NCI-H128 (cell line): ENCODE results near the gene PUM2.
"Not testable (repeated sequence)": the region's sequence is repeated elsewhere in the genome, so short reads cannot be mapped to it uniquely, and the experiment has no call there.

Experiments
- DNase-seq: peaks from one replicate; lab custom pipeline; 2025; ENCODE audit not compliant: unreplicated experiment; lab: John Stamatoyannopoulos, UW

The PUM2 gene

DNA sequence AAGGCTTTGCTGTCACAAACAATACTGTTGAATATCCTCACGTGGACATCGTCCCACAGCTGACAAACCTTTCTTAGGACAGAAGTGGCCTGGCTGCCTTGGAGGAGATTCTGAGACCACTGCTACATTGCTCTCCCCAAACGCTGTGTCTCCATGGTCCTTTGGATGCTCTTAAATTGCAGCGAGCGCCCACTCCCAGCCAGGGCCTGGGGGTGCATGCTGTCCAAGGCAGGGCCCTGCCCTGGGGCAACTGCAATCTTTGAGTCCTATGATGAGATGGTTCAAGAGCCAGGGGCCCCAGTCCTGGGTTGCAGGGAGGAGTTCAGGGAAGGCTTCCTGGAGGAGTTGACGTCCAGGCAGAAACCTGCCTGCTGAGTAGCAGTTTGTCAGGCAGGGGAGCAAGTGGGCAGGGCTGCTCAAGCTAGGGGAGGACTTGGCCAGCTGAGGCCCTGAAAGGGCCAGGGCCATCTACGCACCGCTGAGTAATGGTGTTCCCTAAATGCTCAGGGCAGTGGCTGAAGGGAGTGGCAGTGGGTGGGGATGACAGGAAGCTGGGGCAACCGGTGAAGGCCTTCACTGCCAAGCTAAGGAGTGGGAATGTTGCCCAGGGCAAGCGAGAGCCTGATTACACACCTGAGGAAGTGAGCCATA is 114.9 kb downstream of the PUM2 start:
- no peak for DNase-seq

DNA sequence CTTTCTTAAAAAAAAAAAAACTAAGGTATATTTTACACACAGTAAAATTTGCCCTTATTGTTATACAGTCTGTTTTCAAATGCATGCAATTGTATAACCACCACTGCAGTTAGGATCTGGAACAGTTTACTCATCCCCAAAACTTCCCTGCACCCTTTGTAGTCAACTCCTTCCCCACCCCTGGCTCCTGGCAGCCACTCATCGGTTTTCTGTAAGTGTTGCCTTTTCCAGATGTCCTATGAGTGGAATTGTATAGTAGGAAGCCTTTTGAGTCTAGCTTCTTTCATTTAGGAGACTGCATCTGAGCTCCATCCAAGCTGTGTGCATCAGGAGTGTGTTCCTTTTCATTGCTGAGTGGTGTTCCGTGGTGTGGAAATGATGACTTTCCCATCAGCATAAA is 116.0 kb downstream of the PUM2 start:
- not testable (repeated sequence) for DNase-seq

DNA sequence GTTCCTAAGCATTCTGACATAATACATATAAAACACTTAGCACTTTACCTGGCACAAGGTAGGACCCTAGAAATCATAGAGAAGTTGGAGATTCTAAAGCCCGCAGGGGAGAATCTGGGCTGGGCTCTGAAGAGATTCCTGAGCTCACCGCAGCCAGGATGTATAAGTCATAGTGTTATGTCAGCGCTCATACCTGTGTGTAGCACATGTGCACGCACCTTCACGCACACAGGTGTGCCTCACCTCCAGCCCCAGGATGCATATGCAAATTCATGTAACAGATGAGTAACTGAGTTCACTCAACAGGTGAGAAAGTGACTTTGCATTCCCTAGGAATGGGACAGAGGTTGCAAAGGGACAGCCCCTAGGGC is 117.8 kb downstream of the PUM2 start:
- no peak for DNase-seq

DNA sequence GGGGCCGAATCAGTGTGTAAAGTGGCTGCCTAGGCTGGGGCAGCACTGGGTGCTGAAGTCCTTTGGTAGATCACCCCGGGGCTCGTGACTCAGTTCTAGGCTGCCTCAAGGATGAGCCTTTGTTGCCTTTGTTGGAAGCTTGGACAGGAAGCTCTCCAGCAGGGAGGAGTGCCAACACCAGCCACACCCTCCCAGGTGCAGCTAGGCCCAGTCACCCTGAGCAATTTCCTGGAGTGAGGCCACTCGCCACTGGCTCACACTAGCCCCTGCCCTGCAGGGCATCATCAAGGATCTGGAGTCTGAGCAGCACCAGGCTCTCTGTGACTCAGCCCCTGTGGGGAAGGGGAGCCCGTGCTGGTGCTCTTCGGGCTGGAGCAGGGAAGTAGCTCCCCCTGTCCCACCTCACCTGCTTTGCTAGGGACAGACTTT is 119.0 kb downstream of the PUM2 start:
- DNase-seq: no peak

DNA sequence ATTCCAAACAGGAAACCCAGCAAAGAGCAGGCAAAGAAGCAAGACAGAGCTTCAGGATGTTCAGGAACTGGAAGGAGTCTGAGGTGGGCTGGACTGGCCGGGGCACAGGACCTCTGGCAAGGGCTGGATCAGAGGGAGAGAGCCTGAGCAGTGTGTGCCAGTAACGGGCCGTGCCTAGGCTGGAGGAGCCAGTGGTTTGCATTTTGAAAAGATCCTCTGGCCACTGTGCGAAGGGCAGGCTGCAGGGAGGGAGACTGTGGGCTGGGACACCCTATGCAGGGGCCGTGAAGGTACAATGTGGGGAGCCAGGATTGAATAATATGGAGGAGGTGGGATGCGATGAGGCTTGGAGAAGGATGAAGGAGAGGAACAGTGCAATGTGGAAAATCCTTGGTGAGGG is 119.5 kb downstream of the PUM2 start:
- DNase-seq: no peak

DNA sequence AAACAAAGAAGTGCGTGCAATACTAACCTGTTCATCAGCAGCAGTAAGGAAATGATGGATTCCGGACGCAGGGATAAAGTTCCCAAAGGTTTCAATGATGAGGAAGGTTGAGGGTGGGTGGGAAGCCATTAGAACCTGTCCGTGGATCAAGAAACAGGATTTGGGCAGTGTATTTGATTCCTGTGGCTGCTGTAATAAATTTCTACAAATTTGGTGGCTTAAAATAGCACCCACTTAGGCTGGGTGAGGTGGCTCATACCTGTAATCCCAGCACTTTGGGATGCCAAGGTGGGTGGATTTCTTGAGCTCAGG is 120.6 kb downstream of the PUM2 start:
- no peak for DNase-seq

DNA sequence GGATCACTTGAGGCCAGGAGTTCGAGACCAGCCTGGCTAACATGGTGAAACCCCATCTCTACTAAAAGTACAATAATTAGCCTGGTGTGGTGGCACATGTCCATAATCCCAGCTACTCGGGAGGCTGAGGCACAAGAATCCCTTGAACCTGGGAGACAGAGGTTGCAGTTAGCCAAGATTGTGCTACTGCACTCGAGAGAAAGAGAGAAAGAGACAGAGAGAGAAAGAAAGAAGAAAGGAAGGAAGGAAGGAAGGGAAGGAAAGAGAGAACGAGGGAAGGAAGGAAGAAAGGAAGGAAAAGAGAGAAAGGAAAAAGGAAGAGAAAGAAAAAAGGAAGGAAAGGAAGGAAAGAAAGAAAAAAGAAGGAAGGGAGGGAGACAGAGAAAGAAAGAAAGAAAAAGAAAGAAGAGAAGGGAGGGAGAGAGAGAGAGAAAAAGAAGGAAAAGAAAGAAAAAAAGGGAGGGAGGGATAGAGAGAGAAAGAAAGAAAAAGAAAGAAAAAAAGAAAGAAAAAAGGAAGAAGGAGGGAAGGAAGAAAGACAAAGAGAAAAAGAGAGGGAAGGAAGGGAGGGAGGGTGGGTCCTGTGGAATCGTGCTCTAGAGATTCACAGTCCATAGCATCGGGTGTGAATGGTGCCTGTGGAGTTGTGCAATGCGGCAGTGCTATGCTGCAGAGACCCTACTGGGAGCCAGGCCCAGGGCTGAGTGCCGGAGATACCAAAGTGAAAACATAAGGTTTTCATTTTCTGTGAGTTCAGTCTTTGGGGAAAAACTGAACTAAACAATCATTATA is 121.1 kb downstream of the PUM2 start:
- no peak for DNase-seq

DNA sequence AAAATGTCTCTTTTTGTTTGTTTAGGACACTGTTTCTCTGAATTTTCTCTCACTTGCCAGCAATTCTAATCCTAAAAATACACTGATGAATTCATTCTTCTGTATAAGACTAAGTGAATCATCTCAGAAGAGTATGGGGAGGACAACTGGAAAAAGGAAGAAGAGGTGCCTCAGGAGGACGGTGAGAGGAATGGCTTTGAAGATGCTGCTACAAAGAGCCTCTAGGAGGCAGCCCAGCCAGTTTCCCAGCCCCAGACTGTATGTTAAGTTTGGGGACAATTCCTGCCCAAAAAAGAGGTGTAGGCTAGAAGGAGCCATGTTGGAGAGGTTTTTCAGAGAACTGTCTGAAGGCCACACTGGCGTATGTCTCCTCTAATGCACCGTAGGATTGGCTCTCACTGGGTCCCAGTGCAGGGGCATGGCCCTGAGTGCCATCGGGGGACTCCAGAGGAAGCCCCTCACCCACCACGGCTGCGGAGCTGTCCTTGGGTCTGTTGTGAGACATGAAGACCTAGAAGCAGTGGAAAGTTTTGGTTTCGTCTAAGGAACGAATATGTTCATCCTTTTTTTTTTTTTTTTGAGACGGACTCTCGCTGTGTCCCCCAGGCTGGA is 122.6 kb downstream of the PUM2 start:
- no peak for DNase-seq

DNA sequence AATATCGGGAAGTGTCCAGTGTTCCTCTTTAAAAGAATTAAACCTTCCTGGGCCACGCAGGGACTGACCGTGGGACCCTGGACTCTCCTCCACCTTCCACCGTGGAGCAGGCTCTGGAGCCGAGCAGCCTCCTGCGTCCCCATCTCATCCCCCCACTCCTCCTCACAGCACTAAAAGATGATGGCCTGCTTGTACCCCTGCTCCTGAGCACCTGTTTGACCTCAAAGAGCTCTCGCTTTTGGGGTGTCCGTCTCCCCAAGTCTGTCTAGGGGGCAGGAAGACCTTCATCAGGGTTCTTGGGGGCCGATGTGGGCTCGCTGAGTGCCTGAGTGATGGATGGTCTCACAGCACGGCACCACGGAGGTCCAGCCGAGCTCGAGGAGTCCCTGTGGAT is 124.5 kb downstream of the PUM2 start:
- no peak for DNase-seq

DNA sequence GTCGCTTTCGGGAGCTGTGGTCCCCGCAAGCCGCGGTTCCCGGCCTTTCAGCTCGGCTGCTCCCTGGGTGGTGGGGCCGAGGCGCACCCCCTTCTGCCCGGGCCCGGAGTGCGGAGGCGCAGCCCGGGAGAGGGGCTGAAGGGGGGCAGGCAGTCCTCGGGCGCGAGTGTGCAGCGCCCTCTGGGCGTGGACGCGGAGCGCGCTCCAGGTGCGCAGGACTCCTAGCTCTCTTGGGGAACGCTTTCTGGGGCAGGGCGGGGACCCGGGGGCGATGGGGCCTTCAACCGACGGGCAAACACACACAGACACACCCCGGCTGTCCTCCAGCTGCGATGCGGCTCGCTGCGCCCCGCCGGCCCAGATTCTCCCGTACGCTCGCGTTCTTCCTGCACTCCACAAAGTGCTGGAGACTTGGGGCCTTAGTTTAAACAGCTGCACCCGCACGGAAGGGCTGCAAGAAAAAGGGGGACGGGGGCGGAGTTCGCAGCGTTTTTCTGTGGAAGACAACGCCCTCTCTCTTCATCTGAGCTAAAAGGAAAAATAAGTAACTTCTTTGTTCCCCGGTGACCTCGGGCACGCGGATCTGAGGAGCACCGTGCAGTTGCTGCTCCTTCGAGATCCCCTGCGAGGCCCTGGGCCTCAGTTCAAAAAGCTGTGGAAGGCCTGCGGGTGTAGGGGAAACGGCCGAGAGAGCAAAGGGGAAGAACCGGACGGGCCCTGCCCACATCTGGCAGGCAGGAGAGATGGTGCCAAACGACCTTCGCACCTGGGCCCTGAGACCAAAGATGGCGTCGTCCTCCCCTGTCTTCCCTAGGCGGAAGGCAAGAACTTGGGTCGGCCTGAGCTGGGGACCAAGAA is 125.1 kb downstream of the PUM2 start:
- DNase-seq: no peak

DNA sequence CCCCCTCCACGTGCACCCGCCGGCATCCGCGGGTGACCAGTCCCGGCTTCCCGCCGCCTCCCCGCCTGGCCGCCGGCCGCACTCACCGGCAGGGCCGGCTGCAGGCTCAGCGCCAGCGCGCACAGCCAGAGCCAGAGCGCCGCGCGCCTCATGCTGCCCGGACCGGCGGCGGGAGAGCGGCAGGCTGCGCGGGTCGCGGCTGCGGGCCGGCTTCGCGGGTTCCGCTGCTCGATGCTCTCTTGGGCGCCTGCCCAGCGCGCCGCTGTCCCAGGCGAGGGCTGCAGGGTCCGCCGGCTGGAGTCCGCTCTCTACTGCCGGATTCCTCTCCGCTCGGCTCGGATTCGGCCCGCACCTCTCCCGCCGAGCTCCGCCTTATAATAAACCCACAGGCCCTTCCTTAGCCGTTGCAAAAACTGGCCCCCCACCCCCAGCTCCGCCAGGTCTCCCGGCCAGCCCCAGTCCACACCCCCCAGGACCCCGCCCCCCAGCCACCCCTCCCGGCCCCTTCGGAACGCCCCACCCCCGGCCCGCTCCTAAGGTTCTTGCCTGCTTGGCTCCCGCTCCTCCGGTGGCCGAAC is 125.8 kb downstream of the PUM2 start, which contains the start of gene SDC1:
Gene SDC1, minus strand, starts transcription at position 415 of the 578 bp plus-strand sequence. Its CDS starts 263 bp downstream, at position 152.
- DNase-seq: no peak

DNA sequence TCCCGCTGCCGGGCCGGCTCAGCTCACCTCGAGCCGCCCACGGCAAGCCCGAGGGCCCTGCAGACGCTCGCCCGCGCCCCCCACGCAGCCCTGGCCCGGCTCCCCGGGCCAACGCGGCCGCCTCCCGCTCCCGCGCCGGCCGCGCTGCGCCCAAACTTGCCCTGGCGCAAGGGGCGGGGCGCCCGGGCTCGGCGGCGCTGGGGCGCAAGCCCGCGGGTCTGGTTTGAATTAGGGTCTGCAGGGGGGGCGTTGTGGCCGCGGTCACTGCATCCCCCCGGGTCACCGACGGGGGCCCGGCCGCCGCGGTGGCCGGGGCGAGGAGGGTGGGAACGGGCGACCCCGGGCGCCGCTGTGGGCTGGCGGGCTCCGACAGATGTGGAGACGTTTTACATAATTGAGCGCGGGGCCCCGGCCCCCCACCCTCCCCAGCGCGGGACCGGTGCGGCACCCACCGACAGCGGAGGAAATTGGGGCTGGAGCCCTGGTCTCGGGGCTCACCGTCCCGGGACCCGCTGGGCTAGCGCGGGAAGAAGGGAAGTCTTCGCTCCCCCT is 126.4 kb downstream of the PUM2 start:
- DNase-seq: no peak

DNA sequence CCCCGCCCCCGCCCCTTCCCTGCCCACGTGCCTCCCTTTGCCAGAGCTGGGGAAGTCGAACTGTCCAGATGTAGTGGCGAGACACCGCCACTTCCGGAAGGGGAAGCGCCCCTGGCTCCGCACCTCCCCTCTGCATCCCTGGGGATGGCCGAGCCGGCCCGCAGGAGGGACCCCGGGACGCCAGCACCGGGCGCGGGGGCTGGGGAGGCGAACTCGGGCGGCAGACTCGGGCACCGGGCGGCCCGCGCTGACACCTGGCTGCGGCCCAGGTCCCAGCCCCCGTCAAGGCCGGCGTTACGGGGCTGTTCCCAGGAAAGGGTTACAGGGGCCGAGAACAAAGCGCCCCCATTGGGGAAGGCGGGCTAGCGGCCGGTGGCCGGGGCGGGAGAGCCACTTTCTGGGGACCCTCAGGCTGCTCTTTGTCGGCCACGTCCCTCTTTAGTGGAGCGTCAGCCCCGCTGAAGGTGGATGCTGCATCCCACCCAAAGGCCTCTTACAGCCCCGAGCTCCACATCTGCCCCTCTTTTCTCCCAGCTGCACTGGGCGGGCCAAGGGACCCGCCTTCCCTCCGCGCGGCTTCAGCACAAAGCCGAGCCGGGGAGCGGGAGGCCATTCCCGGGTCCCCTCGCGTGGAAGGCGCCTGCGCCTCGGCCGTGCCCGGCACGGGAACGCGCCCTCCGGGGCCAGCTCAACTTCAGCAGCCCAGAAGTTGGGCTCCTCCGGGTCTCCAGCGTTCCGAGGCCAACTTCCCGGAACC is 127.1 kb downstream of the PUM2 start:
- no peak for DNase-seq

DNA sequence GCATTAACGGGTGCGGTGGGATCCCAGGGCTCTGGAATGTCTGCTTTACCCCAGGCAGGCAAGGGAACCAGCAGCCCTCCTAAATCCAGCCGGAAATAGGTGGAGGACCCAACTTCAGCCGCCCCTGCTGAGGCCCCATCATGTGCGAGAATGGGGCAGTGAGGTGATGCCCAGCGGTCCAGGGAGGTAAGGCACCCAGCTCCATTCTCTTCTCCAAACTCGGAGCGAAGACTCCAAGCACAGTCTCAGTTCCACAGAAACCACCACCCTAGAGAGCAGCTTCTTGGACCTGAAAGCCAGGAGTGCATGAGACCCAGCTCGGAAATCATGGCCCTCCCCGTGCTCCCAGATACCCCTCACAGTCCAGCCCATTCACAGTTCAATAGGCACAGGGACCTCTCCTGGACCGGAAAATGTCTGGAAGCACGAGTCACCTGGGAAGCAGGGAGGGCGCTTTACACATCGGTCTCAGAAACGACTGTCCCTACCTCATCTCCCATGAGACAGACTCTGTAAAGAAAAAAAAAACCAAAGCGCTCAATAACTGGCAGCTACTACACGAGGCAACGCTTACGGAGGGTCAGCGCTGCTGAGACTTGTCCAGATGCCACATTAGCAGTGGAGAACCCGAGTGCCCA is 127.8 kb downstream of the PUM2 start:
- no peak for DNase-seq

DNA sequence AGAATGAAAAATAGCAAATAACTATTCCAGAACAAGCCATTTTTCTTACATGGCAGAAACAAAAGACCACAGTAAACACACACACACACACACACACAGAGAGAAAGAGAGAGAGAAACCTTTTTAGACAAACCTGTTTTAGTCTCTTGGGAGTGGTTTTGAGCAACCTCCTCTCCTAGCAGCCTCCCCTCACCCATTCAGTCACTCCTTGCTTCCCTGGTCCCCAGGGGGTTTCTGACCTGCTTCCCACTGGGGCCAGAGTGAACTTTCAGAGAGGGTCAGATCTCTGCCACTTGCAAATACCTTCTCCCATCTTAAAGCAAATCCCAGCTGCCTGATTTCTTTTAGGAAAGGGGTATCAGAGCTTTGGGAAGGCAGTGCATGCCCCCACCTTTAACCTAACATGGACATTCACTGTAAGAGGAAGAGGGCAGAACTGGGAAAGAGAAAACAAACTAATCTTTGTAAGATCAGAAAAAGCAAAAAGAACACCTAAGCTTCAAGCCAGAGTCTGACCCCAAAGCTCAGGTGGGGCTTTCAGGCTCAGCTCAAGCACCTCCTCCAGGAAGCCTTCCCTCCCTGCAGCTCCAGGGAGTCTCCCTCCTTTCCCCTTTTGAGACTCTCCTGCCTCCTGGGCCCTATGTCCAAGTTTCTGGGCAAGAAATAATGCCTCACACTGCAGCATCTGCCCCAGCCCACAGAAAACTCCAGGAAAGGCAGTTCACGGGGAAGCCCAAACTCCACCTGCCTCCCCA is 128.5 kb downstream of the PUM2 start:
- DNase-seq: no peak

DNA sequence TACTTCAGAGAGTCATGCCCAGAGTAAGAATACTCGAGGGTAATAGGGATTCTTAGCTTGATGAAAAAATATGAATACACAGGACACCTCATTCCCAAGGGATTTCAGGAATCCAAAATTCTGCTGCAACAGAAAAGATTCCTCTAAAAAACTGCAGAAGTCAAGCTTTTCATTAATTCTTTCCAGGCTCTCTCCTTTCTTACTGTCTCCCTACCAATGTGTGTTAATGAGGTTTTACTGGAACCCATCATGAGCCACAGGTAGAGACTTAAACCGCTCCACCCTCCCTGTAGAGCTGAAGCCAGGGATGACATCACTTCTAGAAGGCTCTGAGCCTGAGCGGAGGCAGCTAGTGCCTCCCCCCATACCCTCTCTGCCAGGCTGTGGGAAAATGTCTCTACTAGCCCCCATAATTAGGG is 129.1 kb downstream of the PUM2 start:
- DNase-seq: no peak

DNA sequence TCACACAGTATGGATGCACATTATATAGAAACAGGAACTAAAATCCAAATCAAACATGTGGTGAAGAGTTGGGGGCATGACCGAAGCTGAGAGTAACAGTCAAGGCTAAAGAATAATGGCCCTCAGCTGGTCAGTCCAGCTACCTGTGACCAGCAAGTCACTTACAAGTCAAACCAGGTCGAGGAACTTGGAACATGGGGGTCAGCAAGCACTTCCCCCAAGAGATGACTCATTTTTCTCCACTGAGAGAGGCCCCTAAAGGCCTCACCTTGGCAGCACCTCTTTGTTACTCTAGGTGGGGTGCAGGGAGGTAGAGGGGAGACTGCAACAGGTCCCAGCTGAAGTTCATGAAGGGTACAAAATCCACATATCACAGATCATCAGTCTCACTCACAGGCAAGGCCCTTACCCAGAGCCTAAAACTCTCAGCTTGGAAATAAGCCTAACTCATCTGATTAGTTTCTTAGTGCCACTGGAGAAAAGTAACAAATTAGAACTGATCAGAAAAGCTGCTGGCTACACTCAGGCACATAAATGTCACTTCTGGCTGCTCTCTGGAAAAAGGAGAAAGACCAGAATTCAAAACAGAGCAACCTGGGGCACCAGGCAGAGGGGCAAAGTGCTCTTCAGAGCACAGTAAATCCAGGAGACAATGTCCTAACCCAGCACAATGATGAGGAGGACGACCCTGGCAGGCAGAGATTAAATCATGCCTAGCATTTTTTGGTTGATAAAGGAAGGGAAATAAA is 129.7 kb downstream of the PUM2 start:
- no peak for DNase-seq

DNA sequence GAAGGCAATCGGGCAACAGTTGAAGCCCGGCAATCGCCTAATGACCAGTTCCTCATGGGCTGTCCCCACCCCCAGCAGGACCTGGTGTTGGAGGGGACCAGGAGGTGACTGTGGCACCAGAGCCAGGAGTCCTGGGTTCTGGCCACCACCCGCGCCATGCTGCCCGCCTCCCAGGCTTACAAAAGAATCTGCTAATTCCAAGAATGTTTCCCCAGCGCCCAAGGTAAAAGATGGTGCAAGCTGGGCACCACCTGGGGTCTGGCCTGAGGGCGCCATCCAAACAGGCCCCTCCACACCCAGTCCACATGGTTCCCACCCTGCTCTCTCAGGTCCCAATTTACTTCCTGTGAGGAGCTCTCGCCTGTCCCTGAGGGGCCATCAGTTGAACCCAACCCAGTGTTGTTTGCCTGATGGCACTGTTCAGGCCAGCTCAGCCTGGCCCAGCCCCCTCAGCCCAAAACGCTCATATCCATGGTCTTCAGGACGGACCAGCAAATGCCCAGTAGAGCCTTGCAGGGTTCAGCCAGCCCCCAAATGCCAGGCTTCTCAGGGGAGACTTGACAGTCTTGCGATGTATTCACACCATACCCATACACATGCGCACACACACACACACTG is 130.8 kb downstream of the PUM2 start:
- DNase-seq: no peak
